NB4 (cell line): ENCODE data around the gene NMRK1.

Experiments
- POLR2A ChIP-seq: IDR thresholded peaks from 2 replicates; pipeline ENCODE4 v1.6.1; 2011; ENCODE audit warnings: mild to moderate bottlenecking; ENCODE audit not compliant: insufficient read length; ENCODE audit errors: extremely low read depth
- TF ChIP-seq, protein P1 (sequence below): IDR thresholded peaks from 2 replicates; pipeline ENCODE4 v1.6.1; 2011; ENCODE audit warnings: low read depth, low read length
- TF ChIP-seq, protein P2 (sequence below): IDR thresholded peaks from one replicate; pipeline ENCODE4 v1.5.1; 2012; ENCODE audit warnings: low read depth, low read length

DNA sequence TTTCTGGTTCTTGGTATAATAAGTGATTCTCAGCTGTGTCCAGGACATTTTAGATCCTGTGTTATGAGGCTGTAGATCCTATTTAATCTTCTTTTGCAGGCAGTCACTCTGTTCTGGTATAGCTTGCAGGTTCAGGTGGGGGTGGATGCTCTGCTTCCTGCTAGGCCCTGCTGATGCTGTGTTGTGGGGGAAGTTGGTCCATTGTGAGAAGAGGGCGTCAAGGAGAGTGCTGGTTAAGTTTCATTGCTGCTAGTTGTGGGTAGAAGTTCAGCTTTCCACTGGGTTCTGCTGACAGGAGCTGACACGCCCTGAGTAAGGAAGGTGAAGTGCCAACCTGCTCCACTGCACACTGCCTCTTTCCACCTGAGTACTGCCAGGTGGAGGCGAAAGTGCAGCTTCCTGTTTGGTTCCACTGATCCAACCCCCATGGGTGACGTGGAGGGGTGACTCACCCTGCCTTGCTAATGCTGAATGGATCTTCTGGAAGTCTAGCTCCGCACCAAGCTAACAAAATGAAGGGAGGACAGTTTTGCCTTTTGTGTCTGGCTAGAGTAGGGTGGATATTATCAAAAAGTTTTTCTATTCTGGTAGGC, 16.3 kb downstream of the NMRK1 start:
- TF ChIP-seq, protein P1, sequence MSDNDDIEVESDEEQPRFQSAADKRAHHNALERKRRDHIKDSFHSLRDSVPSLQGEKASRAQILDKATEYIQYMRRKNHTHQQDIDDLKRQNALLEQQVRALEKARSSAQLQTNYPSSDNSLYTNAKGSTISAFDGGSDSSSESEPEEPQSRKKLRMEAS: no peak
- TF ChIP-seq POLR2A: no peak
- TF ChIP-seq, protein P2, sequence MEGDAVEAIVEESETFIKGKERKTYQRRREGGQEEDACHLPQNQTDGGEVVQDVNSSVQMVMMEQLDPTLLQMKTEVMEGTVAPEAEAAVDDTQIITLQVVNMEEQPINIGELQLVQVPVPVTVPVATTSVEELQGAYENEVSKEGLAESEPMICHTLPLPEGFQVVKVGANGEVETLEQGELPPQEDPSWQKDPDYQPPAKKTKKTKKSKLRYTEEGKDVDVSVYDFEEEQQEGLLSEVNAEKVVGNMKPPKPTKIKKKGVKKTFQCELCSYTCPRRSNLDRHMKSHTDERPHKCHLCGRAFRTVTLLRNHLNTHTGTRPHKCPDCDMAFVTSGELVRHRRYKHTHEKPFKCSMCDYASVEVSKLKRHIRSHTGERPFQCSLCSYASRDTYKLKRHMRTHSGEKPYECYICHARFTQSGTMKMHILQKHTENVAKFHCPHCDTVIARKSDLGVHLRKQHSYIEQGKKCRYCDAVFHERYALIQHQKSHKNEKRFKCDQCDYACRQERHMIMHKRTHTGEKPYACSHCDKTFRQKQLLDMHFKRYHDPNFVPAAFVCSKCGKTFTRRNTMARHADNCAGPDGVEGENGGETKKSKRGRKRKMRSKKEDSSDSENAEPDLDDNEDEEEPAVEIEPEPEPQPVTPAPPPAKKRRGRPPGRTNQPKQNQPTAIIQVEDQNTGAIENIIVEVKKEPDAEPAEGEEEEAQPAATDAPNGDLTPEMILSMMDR: no peak
